ENCODE measurements around the gene POPDC3. TPM values are rescaled to one million over a fixed set of nuclear protein-coding genes. Genes with fewer than 3 reads are reported as not detected.

Gene POPDC3
- total RNA-seq, 1 experiment from 2014 or later, result 5.7 TPM

DNA sequence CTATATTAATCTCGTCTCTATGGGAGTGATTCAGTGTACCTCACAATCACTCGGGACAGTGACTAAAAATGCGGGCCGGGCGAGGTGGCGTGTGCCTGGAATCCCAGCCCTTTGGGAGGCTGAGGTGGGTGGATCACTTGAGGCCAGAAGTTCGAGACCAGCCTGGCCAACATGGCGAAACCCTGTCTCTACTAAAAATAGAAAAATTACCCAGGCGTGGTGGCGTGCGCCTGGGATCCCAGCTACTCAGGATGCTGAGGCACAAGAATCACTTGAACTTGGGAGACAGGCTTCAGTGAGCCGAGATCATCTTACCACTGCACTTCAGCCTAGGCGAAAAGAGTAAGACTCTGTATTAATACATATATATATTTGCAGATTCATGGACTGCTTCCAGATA lies 17.4 kb downstream of the POPDC3 start:
- WGBS (ENCODE audit: extremely low coverage, insufficient read length, low lambda C conversion rate), result no CpG with 5 or more reads among the region's 13 CpGs
- no peak overlapping the region for H3K27ac ChIP-seq (ENCODE audit: insufficient read length, low read depth, low read length)
- H3K9me3 ChIP-seq (ENCODE audit: control insufficient read depth, low read depth, low read length), result no peaks in the 10 kb centered on the region
- no peak overlapping the region for H4K5ac ChIP-seq (ENCODE audit: insufficient read length, low read depth, low read length)
- H2AK5ac ChIP-seq (ENCODE audit: insufficient read length, low read length), result no peak overlapping the region
- H3K4me1 ChIP-seq (ENCODE audit: insufficient read depth, low read length), result peaks cover 3% of the 10 kb centered on the region; the same call in 1 of the 2 replicates
- no peaks in the 10 kb centered on the region for H3K27me3 ChIP-seq (ENCODE audit: insufficient read depth, low read length)
- Mint-ChIP-seq H3K9me3 (no peaks in the 10 kb centered on the region), H3K4me3 (no peak overlapping the region), H3K27ac (no peak overlapping the region), H3K4me1 (peaks cover 3 to 5% of the 10 kb centered on the region in 2 experiments; a peak in 3 of 4 replicates), H3K27me3 (ENCODE audit: low read depth) (no peaks in the 10 kb centered on the region), H3K36me3 (ENCODE audit: insufficient read depth in 1 of 3, low read depth in 3 of 3) (no peaks in the 10 kb centered on the region)
- no peak overlapping the region for H2BK120ac ChIP-seq (ENCODE audit: low read depth, low read length, poor library complexity, severe bottlenecking)
- H3K14ac ChIP-seq (ENCODE audit: insufficient read depth, low read length), result no peak overlapping the region
- H3K18ac ChIP-seq (ENCODE audit: insufficient read length, low read depth, low read length), result no peak overlapping the region
- H3T11ph ChIP-seq (ENCODE audit: low read length), result no peak overlapping the region
- H2BK5ac ChIP-seq (ENCODE audit: insufficient read length, low read length), result no peak overlapping the region
- DNase-seq, result no peak
- TF ChIP-seq, protein P1, sequence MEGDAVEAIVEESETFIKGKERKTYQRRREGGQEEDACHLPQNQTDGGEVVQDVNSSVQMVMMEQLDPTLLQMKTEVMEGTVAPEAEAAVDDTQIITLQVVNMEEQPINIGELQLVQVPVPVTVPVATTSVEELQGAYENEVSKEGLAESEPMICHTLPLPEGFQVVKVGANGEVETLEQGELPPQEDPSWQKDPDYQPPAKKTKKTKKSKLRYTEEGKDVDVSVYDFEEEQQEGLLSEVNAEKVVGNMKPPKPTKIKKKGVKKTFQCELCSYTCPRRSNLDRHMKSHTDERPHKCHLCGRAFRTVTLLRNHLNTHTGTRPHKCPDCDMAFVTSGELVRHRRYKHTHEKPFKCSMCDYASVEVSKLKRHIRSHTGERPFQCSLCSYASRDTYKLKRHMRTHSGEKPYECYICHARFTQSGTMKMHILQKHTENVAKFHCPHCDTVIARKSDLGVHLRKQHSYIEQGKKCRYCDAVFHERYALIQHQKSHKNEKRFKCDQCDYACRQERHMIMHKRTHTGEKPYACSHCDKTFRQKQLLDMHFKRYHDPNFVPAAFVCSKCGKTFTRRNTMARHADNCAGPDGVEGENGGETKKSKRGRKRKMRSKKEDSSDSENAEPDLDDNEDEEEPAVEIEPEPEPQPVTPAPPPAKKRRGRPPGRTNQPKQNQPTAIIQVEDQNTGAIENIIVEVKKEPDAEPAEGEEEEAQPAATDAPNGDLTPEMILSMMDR (conservative IDR thresholded peaks at IDR 0.05), result no peak
- H2AFZ ChIP-seq (ENCODE audit: low read length), result no peak overlapping the region
- H3K4ac ChIP-seq (ENCODE audit: low read depth, low read length), result no peak overlapping the region
- H4K20me1 ChIP-seq (ENCODE audit: control insufficient read depth, insufficient read depth, insufficient read length), result no peaks in the 10 kb centered on the region
- no peaks in the 10 kb centered on the region for H3K79me1 ChIP-seq (ENCODE audit: insufficient read depth, low read depth, low read length, poor library complexity, severe bottlenecking)
- H4K8ac ChIP-seq (replicated peaks; ENCODE audit: insufficient read length, low read depth, low read length), result no peak overlapping the region
- H3K9ac ChIP-seq (ENCODE audit: extremely low read depth, insufficient read length, low read length), result no peak overlapping the region
- H2BK15ac ChIP-seq (ENCODE audit: low read depth, low read length), result no peak overlapping the region
- H3K23ac ChIP-seq (ENCODE audit: insufficient read length, low read depth, low read length), result no peak overlapping the region
- H4K91ac ChIP-seq (ENCODE audit: insufficient read length, low read depth, low read length), result no peak overlapping the region
- H2BK12ac ChIP-seq (ENCODE audit: insufficient read length, low read depth, low read length), result no peak overlapping the region
- H2BK20ac ChIP-seq (ENCODE audit: low read depth, low read length, poor library complexity, severe bottlenecking), result no peak overlapping the region
- no peaks in the 10 kb centered on the region for H3K79me2 ChIP-seq (ENCODE audit: insufficient read depth, low read length)
- no peak overlapping the region for H3K4me2 ChIP-seq (ENCODE audit: insufficient read depth, insufficient read length, low read length)
- no peak overlapping the region for H3K56ac ChIP-seq (ENCODE audit: insufficient read length, low read depth, low read length)
- H3K23me2 ChIP-seq (ENCODE audit: insufficient read length, low read depth, low read length, poor library complexity, severe bottlenecking), result no peaks in the 10 kb centered on the region
